Measurements from ENCODE around the gene ANKRD45.
"Not testable (repeated sequence)": the region's sequence is repeated elsewhere in the genome, so short reads cannot be mapped to it uniquely, and the experiment has no call there.

The ANKRD45 gene

GRCh38 chr1:173669491-173669941 is at the start of gene ANKRD45:
TSS of gene ANKRD45 (minus strand) at chr1:173669851. CDS start at chr1:173659418, 10,433 bp downstream.
- DNase-seq (ENCODE audit: low read depth) = peak; percentile 19

GRCh38 chr1:173717238-173717637 is 47.6 kb upstream of the ANKRD45 start:
- no peak for DNase-seq (ENCODE audit: low read depth)

GRCh38 chr1:173715538-173715844 is 45.8 kb upstream of the ANKRD45 start:
- DNase-seq (ENCODE audit: low read depth) = no peak

- DNase-seq (ENCODE audit: low read depth) = peak; percentile 65
Observed at GRCh38 chr1:173714759-173715537, 45.3 kb upstream of the ANKRD45 start, which contains the start of gene KLHL20. TSS of gene KLHL20 (plus strand) at chr1:173714981. CDS start at chr1:173716044, 1,063 bp downstream.

- no peak for DNase-seq (ENCODE audit: low read depth)
Observed at GRCh38 chr1:173714441-173714758, 44.7 kb upstream of the ANKRD45 start.

GRCh38 chr1:173708787-173709186 is 39.1 kb upstream of the ANKRD45 start:
- no peak for DNase-seq (ENCODE audit: low read depth)

- DNase-seq (ENCODE audit: low read depth) = no peak
Observed at GRCh38 chr1:173705117-173705516, 35.5 kb upstream of the ANKRD45 start.

GRCh38 chr1:173702736-173703135 is 33.1 kb upstream of the ANKRD45 start:
- no peak for DNase-seq (ENCODE audit: low read depth)

- not testable (repeated sequence) for DNase-seq (ENCODE audit: low read depth)
Observed at GRCh38 chr1:173701299-173701698, 31.6 kb upstream of the ANKRD45 start.

- no peak for DNase-seq (ENCODE audit: low read depth)
Observed at GRCh38 chr1:173693238-173693637, 23.6 kb upstream of the ANKRD45 start.

- no peak for DNase-seq (ENCODE audit: low read depth)
Observed at GRCh38 chr1:173688300-173688699, 18.6 kb upstream of the ANKRD45 start.

- DNase-seq (ENCODE audit: low read depth) = not testable (repeated sequence)
Observed at GRCh38 chr1:173685121-173685520, 15.5 kb upstream of the ANKRD45 start.

GRCh38 chr1:173683838-173684237 is 14.2 kb upstream of the ANKRD45 start:
- DNase-seq (ENCODE audit: low read depth) = not testable (repeated sequence)

- no peak for DNase-seq (ENCODE audit: low read depth)
Observed at GRCh38 chr1:173682184-173682583, 12.5 kb upstream of the ANKRD45 start.

- not testable (repeated sequence) for DNase-seq (ENCODE audit: low read depth)
Observed at GRCh38 chr1:173680152-173680551, 10.5 kb upstream of the ANKRD45 start.

- not testable (repeated sequence) for DNase-seq (ENCODE audit: low read depth)
Observed at GRCh38 chr1:173674496-173674895, 4.8 kb upstream of the ANKRD45 start.

- no peak for DNase-seq (ENCODE audit: low read depth)
Observed at GRCh38 chr1:173666646-173667045, 3.0 kb downstream of the ANKRD45 start.

GRCh38 chr1:173663159-173663558 is 6.5 kb downstream of the ANKRD45 start:
- no peak for DNase-seq (ENCODE audit: low read depth)

GRCh38 chr1:173661763-173662162 is 7.9 kb downstream of the ANKRD45 start:
- DNase-seq (ENCODE audit: low read depth) = no peak

- no peak for DNase-seq (ENCODE audit: low read depth)
Observed at GRCh38 chr1:173661271-173661670, 8.4 kb downstream of the ANKRD45 start.

- no peak for DNase-seq (ENCODE audit: low read depth)
Observed at GRCh38 chr1:173660306-173660705, 9.3 kb downstream of the ANKRD45 start.

- no peak for DNase-seq (ENCODE audit: low read depth)
Observed at GRCh38 chr1:173648880-173649605, 20.6 kb downstream of the ANKRD45 start.

- DNase-seq (ENCODE audit: low read depth) = no peak
Observed at GRCh38 chr1:173646656-173647055, 23.0 kb downstream of the ANKRD45 start.

Data from stimulated activated CD8-positive, alpha-beta memory T cell treated with anti-CD3 and anti-CD28 coated beads, Interleukin-4, amount 100 ng/mL, for 24 hours (primary cell).